H54 (cell line): ENCODE data around the gene LRRC75B.

Experiments
- DNase-seq: peaks from one replicate; pipeline ENCODE4 v3.0.0; 2011; ENCODE audit warnings: low spot score, mixed read lengths; ENCODE audit not compliant: insufficient read length
- FAIRE-seq: peaks from 3 replicates; lab custom pipeline; 2011; peaks lifted over from hg19 to GRCh38; lab: Jason Lieb, UNC
- POLR2A ChIP-seq: IDR thresholded peaks from 2 replicates; pipeline ENCODE4 v1.6.1; 2011; ENCODE audit warnings: low read depth, mild to moderate bottlenecking, low read length

LRRC75B gene

DNA sequence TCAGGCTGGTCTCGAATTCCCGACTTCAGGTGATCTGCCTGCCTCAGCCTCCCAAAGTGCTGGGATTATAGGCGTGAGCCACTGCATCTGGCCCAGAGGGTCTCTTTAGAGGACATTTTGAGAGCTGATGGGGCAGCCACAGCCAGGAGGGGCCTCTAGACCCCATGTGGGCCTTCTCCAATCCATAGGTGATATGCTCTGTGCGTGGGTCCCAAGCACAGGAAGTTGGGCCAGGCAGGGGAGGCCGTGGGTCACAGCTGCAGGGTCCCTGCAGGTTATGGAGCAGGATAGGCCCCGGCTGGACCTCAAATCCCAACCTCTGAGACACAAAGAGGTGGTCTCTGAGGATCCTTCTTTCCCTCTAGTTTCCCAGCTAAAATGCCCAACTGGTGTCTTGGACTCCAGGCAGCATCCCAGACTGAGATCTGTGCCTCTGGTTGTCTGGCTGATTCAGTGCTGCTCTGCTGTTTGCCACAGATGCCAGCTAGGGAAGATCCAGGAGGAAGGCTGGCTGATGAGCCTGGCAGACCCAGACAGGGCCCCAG lies 1.5 kb downstream of the LRRC75B start:
- TF ChIP-seq POLR2A = no peak
- FAIRE-seq = no peak
- no peak for DNase-seq

DNA sequence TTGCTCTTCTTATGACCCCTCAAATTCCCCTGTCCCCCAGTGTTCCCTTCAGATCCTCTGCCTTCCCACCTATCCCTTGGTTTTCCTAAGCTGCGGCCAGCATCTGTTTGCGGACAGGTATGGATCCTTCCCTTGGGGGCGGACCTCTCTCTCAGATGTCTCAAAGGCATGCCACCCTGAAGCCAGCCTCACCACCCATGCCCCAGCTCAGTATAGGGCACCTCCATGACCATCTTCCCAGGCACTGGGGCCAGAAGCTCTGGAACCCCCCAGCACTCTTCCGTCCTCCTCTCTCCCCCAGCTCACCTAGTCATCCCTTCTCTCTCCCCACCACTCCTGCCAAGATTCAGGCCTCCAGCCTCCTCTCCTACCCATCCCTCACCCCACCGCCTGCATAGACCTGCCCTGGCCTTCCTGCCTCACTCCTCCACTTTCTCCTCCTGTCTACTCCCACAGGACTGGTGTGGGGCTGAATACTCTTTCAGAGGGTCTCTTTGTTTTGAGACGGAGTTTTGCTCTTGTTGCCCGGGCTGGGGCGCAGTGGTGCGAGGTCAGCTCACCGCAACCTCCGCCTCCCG lies 2.2 kb downstream of the LRRC75B start:
- TF ChIP-seq POLR2A = no peak
- FAIRE-seq (no peak), DNase-seq (no peak)

- no peak for DNase-seq
- TF ChIP-seq POLR2A = no peak
- no peak for FAIRE-seq
These were observed 3.3 kb downstream of the LRRC75B start for GRCh38 chr22:24589518-24590030.

- FAIRE-seq (no peak), DNase-seq (no peak)
These were observed 4.0 kb downstream of the LRRC75B start for GRCh38 chr22:24588757-24589481.

DNA sequence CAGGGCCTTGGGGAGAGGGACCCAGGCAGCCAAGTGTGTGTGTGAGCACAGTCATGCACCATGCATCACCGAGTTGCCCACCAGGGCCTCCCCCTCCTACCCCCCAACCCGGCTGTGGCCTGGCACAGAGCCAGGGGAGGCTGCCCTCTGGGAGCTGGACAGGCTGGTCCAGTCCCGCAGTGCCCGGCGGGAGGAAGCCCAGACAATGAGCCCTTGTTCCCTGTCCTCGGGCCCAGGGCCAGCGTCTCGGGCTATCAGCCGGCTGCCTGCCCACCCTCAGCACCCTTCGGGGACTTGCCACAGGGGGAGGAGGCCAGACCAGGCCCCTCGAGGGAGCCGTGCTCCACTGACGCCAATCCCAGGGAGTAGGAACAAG lies 4.5 kb downstream of the LRRC75B start:
- no peak for DNase-seq
- no peak for TF ChIP-seq POLR2A
- no peak for FAIRE-seq

More at GRCh38 chr22:24588757-24589481, 4.0 kb downstream of the LRRC75B start:
- no peak for TF ChIP-seq POLR2A

DNA sequence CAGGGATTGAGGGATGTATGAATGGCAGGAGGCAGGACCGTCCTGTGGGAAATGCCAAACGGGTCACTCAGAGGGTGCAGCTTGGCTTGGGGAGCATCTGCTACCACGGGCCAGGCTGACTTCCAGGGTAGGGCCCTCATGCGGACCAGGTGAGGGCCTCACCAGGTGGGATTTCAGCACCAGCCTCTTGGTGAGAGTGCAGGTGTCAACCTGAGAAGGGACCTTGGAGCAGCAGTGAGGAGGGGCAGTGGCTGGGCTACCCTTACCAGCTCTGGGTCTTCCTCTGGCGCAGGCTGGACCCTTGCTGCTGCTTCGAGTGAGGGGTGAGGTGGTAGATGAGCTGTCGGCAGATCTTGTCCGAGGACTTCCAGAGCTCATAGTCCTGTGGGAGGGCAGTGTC lies 4.9 kb downstream of the LRRC75B start:
- no peak for DNase-seq
- no peak for FAIRE-seq
- no peak for TF ChIP-seq POLR2A

- no peak for TF ChIP-seq POLR2A
- no peak for DNase-seq
- no peak for FAIRE-seq
These were observed 5.6 kb downstream of the LRRC75B start for GRCh38 chr22:24587251-24587650.

DNA sequence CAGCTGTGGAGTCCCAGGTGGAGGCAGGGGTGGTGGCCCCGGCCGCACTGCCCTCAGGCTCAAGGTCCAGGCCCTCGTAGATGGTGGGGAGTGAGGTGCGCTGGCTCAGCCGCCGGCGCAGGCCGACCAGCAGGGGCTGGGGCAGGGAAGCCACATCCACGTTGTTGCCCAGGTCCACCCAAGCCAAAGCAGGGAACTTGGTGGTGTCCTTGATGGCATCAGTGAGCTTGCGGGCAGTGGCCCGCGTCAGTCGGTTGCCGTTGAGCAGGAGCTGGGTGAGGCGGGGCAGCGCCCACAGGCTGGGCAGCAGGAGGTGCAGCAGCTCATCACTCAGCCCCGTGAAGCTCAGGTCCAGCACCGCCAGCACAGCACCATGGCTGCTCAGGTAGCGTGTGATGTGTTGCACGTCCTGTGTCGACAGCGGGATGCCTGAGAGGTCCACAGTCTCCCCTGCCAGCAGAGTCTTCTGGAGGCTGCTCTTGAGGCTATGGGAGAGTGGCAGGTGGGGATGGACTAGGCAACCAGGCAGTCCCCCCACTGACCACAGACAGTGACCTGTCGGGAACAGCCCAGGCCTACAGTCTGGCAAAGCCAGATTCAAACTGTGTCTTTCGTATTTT lies 6.8 kb downstream of the LRRC75B start:
- TF ChIP-seq POLR2A = no peak
- no peak for FAIRE-seq
- no peak for DNase-seq

DNA sequence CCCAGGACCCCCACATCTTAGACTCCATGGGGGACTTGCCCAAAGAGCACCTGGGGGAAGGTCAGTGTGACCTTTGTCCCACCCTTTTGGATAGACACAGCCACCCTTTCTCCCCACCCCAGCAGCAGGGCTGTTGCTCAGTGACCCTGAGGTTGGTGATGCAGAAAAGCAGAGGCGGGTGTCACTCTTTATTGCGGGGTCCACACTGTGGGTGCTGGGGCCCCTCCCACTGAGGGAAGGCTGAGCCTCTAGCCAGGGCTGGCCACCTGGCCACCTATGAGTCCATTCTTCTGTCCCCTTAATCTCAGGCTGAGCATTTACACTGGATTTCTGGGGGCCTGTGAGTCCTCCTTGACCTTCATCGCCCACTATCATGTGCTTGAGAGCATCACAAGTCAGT lies 7.4 kb downstream of the LRRC75B start:
- no peak for DNase-seq
- no peak for TF ChIP-seq POLR2A
- FAIRE-seq = no peak

DNA sequence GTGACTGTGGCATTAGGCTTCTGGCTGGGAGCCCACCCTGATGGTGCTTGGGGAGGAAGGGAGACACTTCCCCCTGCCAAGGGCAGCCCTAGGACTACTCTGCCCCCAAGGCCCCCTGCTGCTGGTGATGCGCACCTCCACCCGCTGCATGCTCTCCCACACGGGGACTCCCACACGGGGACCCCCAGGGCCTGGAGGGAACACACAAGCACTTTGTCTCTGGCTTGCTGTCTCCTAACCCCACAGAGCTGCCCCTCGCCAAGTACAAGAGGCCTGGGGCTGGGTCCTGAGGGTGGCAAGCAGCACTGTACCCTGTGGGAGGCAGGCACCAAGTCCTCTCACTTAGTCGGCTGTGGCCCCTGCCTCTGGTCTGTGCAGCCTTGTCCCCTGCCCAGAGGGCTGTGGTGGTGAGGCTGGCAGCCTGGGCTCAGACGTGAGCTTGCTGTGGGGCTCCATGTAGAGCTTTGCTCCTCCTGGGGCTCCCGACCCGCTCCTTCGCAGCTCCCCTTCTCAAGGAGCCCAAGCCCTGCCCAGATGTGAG lies 7.9 kb downstream of the LRRC75B start:
- DNase-seq (no peak), FAIRE-seq (no peak)
- no peak for TF ChIP-seq POLR2A

DNA sequence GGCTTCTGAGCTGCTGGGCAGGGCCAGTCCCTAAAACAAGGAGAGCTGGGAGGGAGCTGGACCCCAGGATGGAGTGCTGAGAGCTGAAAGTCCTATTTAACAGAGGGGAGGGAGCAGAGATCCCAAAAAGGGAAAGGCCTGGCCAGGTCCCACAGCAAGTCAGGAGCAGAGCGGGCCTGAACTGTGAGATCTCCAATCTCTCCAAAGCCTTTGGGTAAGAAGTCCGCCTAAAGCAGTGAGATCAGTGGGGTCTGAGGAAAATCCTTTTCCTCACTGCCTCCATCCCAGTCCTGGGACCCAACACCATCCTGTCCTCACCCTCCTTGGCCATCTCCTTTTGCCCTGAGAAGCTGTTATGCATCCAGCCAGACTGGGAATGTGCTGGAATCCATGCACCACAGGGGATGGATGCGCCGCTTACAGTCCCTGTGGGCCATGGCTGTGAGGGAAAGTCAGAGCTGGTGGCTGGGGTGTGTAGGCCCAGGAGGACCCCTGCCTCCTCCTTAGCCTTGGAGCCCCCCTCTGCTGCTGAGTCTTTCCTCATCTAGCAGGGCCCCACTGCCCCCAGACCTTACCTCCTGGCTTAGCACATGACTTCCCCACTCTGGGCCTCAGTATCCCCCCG lies 8.6 kb downstream of the LRRC75B start:
- FAIRE-seq = no peak
- no peak for DNase-seq
- no peak for TF ChIP-seq POLR2A

DNA sequence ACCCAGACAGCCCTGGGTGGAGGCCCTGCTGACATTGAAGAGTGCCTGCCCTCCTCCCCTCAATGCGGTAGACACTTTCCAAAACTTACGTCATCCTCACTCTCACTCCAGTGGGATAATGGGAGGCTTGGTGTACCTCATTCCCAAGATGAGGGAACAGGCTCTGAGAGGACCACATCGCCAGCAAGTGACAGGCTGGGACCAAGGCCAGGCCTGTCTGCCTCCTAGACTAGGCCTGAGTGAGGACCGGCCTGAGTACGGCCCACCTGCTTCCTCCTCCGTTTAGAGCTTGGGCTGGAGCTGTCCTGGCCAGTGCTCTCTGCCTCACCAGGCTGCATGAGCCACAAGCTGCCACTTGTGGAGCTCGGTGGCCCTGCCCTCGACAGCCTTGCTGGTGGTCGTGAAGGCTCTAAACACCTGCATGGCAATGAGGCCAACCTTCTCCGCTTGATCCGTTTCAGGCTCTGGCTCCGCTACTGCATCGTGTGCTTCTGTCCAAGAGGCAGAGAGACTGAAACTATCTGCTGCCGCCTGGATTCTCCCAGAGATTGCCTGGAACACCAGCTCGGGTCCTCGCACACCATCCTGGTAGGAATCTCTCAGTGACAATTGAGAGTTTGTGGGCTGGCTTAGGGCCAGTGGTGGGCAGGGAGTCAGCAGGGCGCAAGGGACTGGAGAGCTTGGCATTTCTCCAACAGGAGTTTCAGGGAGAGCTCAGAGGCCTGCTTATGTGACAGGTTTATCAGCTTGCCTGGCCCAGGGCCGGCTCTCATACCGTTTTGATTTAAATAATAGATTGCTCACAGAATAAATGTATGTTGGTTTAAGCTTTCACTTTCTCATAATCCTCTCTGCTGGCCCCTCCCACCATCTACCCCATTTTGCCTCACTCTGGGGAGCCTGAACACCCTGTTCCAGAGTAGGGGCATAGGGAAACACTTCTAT lies 9.4 kb downstream of the LRRC75B start:
- no peak for TF ChIP-seq POLR2A
- FAIRE-seq (no peak), DNase-seq (no peak)
